ENCODE results near the gene DNASE2B. TPM values are rescaled to one million over a fixed set of nuclear protein-coding genes. Genes with fewer than 3 reads are reported as not detected.

Gene DNASE2B, protein sequence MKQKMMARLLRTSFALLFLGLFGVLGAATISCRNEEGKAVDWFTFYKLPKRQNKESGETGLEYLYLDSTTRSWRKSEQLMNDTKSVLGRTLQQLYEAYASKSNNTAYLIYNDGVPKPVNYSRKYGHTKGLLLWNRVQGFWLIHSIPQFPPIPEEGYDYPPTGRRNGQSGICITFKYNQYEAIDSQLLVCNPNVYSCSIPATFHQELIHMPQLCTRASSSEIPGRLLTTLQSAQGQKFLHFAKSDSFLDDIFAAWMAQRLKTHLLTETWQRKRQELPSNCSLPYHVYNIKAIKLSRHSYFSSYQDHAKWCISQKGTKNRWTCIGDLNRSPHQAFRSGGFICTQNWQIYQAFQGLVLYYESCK
- under 1 TPM in 1 of 2 donors, not detected in 1; 0.69 TPM for total RNA-seq

DNA sequence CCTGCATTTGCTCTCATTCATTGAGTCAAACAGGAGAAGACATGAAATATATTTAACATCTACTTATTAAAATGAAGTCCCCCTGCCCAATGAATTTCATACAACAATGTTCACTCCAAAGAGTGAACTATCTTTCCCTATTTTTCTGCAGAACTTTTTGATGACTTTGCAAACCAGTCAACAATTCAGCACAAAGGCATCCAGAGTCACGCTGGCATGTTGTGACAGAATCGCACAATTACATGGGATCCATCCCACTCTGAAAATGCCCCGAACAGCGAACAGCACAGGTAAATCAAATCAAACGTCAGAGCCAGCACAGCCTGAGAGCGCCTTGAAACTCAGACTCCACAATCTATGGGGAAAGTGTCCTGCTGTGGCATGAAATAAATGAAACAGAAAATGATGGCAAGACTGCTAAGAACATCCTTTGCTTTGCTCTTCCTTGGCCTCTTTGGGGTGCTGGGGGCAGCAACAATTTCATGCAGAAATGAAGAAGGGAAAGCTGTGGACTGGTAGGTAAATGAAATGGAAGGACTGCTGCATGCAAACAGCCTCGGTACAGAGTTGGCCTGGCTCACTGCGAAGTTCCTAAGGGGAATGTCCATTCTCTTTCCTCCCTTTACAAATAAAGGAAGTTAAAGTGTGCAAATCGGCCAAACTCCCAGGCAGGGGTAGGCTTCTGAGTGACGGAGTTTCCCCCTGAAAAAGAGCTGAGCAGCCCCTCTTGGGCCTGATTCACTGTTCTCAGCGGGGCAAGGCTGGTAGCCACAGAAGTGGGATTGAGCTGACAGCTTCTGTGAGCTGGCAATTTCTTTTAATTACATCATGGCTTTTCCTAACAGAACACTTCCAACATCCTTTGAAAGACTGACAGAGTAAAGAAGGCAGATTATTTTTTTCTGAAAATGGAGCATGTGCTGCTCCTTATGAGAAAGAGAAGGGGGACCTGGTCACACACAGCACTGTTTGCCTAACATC, at the start of gene DNASE2B:
TSS of gene DNASE2B (plus strand) at position 310 of the 981 bp plus-strand sequence. CDS start at position 391, 81 bp downstream.

Other genes with a start within 250 kb of the DNASE2B start
- 1 to 10 TPM in 1 of 2 donors, under 1 TPM in 1; 1.00 to 2.8 TPM for gene SAMD13, start 96.8 kb upstream of the DNASE2B start, total RNA-seq
- gene RPF1, start 80.8 kb downstream of the DNASE2B start, total RNA-seq = 10 to 100 TPM; 34.1 to 49.6 TPM
- 1 to 10 TPM in 1 of 2 donors, under 1 TPM in 1; 0.33 to 1.0 TPM for gene SPATA1, start 107.9 kb downstream of the DNASE2B start, total RNA-seq
- gene GNG5, start 108.1 kb downstream of the DNASE2B start, total RNA-seq = 10 to 100 TPM; 21.7 to 36.3 TPM
- gene CTBS, start 176.0 kb downstream of the DNASE2B start, total RNA-seq = 10 to 100 TPM in 1 of 2 donors, 1 to 10 TPM in 1; 10.0 to 10.3 TPM

All from melanocyte of skin (primary cell).